DOHH2 (cell line): ENCODE measurements around the gene C9orf72.

Experiments used
- CTCF ChIP-seq: fragments of 200-600 bp; sonication (generic); IDR thresholded peaks from one replicate; pipeline ENCODE4 v1.5.1; 2014; ENCODE audit warnings: antibody characterized with exemption, mild to moderate bottlenecking, low read depth, low read length; ENCODE audit not compliant: poor library complexity, severe bottlenecking
- EZH2phosphoT487 ChIP-seq: fragments of 200-600 bp; sonication (generic); IDR thresholded peaks from 2 replicates; pipeline ENCODE4 v1.6.1; 2017; ENCODE audit warnings: borderline replicate concordance, mild to moderate bottlenecking, antibody characterized with exemption, low read length, moderate library complexity, mixed read lengths

DNA sequence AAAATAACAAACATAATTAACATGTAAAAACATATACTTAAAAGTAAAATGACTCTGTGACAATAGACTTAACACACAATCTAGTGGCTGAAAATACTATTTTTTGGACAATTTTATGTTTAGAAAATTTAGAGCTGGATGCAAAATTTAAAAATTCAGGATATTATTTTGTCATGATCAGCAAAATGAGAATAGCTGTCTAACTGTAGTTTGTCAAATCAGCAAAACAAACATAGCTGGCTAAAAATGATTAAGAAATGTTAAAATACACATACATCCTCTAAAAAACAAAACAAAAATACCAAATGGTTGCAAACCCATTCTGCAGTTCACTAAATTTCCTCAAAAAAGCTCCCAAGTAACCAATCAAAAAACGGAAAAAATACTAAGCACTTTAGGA is 18.6 kb downstream of the C9orf72 start:
- TF ChIP-seq CTCF = no peak
- TF ChIP-seq EZH2phosphoT487 = no peak
